Sigmoid colon (tissue), 4 donors: ENCODE measurements around the gene BHMT2.

Experiments used
- EP300 ChIP-seq, 4 donors: sonication (generic); formaldehyde crosslinking; IDR thresholded peaks; one replicate each; pipeline ENCODE4 v1.6.1; 2017; ENCODE audit warnings: antibody characterized with exemption in 4 of 4
- POLR2A ChIP-seq, 2 donors: fragments of 450-650 bp; IDR thresholded peaks; one replicate each; pipeline ENCODE4 v1.6.1; 2016; ENCODE audit warnings: antibody characterized with exemption in 2 of 2, mild to moderate bottlenecking in 2 of 2, moderate library complexity in 2 of 2
- POLR2AphosphoS5 ChIP-seq, 4 donors: sonication (generic); formaldehyde crosslinking; IDR thresholded peaks; one replicate each; pipeline ENCODE4 v1.6.1; 2017; ENCODE audit warnings: antibody characterized with exemption in 4 of 4
- TF ChIP-seq, protein P1 (sequence below), 4 experiments: fragments of 450-650 bp in 3 of 4; fragments of 200-600 bp in 1 of 4; IDR thresholded peaks; one replicate each; pipeline ENCODE4 v1.5.1; 2016 to 2019; ENCODE audit warnings: antibody characterized with exemption in 4 of 4, mild to moderate bottlenecking in 3 of 4, moderate library complexity in 2 of 4

DNA sequence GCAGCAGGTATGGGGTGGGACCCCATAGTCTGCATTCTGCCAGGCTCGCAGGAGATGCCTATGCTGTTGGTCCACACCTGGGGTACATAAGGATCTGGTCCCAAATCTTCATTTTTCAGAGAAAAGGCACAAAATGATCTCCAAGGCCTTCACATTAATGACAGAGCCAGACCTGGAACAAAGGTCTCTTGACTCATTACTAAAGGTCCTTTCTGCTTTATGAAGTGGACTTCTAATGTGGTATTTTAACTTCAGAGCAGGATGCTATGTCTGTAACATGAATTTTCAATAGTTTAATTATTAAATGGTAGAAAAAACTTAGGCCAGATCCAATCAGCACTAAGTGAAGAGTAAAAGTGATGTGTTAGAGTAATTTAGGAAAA lies 38.1 kb upstream of the BHMT2 start:
- TF ChIP-seq POLR2A (IDR thresholded peaks at IDR 0.05), result no peak
- TF ChIP-seq, protein P1, sequence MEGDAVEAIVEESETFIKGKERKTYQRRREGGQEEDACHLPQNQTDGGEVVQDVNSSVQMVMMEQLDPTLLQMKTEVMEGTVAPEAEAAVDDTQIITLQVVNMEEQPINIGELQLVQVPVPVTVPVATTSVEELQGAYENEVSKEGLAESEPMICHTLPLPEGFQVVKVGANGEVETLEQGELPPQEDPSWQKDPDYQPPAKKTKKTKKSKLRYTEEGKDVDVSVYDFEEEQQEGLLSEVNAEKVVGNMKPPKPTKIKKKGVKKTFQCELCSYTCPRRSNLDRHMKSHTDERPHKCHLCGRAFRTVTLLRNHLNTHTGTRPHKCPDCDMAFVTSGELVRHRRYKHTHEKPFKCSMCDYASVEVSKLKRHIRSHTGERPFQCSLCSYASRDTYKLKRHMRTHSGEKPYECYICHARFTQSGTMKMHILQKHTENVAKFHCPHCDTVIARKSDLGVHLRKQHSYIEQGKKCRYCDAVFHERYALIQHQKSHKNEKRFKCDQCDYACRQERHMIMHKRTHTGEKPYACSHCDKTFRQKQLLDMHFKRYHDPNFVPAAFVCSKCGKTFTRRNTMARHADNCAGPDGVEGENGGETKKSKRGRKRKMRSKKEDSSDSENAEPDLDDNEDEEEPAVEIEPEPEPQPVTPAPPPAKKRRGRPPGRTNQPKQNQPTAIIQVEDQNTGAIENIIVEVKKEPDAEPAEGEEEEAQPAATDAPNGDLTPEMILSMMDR (IDR thresholded peaks at IDR 0.05), result no peak
- TF ChIP-seq POLR2AphosphoS5 (IDR thresholded peaks at IDR 0.05), result no peak
- TF ChIP-seq EP300 (IDR thresholded peaks at IDR 0.05), result no peak
